GM11168 (cell line): ENCODE data around the gene LHFPL3.

Source experiments
- in situ Hi-C: fragments of 300-500 bp; cut with MboI; formaldehyde crosslinking; loops from one replicate; pipeline ENCODE4 v1.12.0; 2022; ENCODE audit warnings: low sequenced_read_pairs; ENCODE audit not compliant: unreplicated experiment

The LHFPL3 gene

DNA sequence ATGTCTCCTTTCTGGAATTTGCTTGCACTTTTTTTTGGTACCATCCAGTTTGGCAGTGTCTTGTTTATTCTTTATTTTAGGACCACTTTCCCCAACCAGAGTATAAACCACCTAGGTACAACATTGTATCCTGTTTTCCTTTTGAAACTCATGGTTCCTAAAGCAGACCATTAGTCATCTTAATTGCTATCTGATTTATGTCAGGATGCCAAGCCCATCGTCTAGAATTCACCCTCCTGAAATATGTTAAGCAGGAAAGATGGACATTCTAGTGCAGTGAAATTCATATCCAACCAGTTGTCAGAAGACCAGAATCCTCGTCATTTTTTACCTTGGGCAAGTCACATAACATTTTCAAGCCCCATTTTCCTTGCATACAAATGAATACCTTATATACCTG is 462.0 kb downstream of the LHFPL3 start:
- in situ Hi-C loops, result no loop called here

DNA sequence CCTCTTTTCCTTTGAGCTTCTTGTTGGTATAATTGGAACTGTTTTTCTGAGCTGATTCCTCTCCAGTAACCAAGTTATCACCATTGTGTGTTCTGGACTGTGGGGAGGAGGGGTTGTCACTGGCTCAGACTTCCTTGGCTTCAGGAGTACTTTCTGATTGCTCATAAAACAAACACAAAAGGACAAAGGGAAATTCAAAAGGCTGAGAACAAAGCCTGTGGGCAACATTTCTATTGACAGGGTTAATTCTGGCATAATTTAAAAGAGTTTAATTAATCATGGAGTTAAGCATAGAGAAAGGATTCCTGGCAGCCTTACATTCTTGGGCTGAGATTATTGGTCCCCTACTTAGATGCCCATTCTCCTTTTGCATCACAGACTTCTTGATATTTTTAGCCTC is 462.7 kb downstream of the LHFPL3 start:
- in situ Hi-C loops, result no loop called here

DNA sequence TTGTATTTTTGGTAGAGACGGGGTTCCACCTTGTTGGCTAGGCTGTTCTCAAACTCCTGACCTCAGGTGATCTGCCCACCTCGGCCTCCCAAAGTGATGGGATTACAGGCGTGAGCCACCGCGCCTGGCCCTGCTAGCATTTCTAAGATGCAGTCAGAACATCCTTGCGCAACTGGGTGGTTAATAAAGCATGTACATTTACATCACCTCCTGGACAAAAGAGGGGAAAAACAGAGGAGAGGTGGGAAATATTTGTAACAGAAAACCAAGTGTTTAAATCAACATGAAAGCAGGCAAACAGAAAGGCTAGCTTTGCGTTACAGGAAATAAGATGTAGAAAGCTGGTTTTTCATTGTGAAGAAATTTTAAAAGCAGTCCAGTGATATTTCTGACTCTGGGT is 464.7 kb downstream of the LHFPL3 start:
- in situ Hi-C loops, result no loop called here

DNA sequence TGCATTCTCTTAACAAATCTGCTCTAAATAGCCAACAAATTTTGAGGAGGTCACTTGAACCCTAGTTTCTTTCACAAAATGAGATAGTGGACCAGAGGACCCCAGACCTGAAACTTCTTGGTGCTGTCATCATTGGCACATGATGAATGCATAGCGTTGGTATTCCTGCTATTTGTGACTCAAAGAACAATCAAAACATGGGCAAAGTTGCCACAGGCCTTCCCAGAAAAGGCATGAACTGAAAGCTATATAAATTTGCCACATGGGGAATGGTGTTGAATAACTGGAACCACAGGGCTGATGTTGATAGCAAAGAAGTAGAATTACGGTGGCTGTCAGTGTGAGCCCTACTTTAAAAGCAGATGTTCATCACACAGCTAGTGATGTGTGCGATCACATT is 465.8 kb downstream of the LHFPL3 start:
- in situ Hi-C loops, result no loop called here

DNA sequence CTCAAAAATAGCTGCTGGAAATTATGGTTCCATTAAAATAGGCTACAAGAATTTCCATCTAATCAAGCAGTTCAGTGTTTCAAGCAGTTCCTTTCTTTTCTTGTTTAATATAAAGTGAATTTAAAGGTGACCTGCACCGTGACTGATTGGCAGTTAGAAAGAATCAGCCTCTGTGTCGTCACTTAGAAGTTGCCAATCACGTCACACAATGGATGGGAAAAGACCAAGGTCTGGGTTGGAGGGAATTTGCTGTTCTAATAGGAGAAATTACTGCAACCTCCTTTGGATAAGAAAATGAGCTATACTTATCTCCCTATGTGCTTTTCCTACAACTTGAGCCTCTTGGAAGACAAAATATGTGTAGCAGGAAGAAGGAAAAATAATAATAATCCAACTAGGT is 466.2 kb downstream of the LHFPL3 start:
- in situ Hi-C loops, result no loop called here

DNA sequence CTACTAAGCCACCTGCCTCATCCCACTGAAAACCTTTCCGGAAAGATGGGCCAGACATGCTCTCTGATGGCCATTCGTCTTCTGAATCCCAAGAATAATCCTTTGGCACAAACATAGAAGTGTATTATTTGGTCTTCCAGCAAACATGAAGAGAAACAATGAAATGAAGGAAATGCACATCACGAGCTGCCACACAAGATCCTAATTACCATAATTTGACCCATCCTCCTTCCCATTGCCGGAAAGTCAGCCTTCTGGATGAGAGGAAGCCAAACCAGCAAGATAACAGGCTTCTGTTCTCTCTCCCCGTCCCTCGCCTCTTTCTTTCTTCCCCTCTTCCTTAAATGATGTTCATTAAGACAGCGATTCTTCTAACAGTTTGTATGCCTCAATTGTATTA is 466.7 kb downstream of the LHFPL3 start:
- in situ Hi-C loops, result no loop called here

DNA sequence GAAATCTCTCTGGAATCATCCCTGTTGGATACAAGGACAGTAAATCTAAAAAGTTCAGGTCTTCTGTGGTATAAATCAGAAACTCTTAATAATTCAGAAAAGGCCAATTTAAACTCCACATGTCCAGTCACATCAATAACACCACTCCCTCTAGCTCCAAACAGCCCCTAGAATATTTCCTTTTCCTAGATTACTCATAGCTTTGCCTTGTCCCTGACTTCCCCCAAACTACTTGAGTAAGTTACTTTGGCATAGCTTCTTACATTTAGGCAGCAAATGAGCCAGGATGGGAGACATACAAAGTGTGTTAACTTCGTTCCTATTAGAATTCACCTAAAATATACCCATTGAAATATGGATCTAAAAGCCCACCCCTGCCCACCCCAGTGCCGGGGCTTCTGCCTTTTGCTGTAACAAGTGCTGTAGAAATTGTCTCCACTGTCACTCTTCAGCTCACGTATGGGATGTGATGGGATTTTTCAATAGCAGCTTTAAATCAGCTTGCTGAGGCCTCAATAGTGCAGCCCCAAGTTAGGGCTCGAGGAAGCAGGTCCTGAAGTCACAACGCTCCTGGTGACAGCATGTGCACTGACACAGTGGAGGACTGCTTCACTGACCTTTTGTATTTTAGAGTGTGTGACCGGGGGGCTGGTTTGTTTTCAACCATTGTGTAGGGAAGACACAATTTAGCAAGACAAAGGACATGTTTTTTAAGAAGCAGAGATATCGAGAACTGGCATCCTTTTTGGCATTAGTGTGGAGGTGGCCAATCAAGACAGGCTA is 467.4 kb downstream of the LHFPL3 start:
- in situ Hi-C loops, result no loop called here

DNA sequence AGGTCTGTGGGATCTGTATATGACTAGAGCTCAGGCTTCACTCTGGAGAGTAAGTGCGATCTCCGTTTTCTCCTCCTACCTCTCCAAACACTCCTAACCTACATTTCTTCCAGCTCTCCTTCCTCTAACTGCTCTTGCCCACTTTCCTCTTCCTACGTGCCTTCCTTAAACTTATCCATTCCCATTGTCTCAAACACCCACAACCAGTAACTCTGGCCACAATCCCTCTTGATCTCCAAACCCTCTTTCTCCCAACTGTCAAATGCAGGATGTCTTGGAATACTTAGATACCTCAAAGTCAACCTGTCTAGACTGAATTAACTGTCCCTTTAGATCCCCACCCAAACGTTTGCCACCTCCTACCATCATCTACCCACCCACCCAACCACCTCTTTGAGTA is 471.9 kb downstream of the LHFPL3 start:
- in situ Hi-C loops, result no loop called here

DNA sequence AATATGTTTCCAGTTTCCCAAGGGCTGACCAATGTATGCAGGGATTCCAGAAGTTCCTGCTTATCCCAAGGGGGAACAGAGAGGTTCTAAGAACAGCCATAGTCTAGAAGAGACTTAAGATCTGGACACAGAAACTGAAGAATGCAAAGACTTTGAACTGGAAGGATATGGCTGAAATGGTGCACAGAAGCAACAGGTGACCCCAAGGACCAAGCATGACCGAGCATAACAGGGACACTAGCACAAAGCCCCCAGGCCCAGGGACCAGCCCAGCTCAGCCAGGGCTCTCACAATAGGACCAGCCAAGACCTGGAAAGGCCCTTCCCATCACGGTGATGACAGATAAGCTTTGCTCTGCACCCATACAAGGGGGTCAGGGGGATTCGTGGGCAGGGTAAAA is 472.6 kb downstream of the LHFPL3 start:
- in situ Hi-C loops, result no loop called here

DNA sequence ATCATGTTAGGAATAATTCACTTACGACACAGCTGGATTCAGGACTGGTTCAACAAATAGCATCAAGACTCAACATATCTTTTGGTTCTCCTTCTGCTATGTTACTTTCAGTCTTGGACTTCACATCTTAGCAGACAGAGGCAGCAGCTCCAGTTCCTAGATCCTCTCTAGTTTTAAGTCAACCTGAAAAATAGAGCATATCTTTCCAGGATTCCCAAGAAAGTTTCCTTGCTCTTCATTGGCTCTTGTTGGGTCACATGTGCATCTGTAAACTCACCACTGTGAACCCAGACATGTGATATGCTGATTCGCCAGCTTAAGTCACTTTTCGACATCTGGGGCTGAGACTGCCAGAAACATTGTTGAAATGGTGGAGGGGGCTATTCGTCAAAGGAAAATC is 475.5 kb downstream of the LHFPL3 start:
- in situ Hi-C loops, result no loop called here

DNA sequence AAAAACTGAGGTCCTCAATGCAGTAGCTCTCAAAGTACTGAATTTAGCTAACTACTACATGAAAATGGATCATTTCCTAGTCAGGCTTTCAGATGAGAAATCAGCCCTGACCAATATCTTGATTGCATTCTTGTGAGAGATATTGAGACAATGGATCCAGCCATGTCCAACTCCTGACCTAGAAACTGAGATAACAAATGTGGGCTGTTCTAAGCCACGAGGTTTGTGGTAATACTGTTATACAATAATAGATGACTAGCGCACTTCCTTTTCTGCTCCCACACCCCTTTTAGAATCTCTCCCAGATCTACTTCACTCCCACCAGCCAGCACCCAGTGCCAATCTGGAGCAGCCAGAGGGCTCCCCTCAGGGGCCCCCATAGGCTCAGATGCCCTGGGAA is 476.3 kb downstream of the LHFPL3 start:
- in situ Hi-C loops, result no loop called here

DNA sequence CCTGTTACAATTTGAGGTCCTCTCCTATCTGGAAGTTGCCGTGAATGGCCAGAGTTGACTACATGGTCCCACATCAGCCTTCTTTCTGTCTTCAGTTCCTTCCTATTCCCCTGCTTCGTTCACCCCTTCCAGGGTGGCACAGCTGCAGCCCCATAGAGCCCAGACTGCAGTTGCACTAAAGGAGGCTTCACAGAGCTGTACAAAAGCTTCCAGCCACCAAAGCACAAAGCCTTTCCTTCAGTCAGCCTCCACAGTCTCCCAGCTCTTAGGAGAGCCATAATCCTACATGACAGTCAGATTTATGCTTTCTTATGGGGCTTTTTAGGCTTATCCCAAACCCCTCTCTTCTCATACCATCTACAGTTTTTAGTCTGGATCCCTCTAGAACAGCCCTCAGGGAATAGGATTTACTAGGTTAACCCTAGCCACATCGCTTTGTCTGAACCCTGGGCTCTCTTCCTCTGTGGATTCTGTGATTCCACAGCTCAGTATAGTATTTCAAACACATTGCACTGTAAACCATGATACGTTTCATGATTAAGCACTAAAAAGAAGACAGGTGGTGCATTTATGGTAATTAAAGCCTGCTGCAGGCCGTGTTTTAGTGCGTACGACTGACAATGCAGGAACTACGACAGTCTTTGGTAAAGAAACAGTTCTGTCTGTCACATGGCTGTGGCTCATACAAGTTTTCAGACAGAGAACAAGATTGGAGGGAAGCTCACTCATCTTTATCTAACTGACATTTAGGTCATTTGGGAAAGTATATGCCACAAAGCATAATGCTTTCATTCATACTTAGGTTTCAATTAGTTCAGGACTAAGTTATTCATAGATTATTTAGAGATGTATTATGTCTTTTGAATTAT is 477.3 kb downstream of the LHFPL3 start:
- in situ Hi-C loops, result no loop called here

DNA sequence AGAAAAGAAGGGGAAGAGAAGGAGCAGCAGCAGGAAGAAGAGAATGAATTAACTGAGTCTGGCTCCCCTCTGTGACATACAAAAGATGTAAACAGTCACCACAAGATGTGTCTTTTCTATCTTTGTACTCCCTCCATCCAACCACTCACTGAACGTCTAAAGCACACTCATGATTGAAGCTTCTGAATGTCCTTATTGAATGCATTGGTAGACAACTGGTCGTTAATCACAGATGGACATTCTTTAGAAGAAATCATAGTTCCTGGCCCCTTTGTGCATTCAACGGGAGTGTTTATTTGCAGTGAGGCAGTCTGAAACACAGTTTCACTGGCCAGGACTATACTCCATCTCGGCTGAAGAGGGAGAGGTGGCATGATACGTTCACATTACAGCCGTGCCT is 479.3 kb downstream of the LHFPL3 start:
- in situ Hi-C loops, result no loop called here

DNA sequence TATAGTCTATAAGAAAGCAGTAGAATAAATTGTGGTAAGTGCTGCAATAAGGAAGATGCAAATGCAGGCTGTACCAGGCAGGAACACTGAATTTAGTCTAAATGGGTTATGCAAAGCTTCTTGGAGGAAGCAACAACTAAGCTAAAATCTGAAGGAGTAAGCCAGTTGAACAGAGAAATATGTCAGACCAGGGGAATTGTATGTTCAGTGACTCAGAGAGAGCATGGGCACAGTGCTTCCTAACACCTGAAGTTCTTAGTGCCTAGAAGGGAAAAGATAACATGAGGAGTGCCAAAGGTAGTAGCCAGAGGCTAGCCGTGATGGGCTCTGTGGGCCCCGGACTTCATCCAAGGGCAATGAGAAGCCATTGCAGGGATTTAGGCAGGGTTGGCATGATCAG is 481.5 kb downstream of the LHFPL3 start:
- in situ Hi-C loops, result no loop called here

DNA sequence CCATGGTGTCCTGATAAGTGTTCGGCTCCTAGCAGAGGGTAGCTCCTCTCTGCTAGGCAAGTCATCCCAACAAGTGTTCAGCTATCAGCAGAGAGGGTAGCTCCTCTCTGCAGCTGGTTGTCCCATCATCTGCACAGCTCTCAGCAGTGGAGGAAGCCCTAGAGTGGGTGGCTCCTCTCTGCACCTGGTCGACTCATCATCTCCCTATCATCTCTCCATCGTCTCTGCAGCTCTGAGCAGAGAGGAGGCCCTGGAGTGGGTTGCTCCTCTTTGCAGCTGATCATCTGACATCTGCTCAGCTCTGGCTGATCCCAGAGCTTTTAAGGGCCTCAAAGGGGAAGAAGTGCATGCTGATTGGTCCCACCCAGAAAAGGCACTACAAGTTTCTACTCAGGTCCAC is 485.7 kb downstream of the LHFPL3 start:
- in situ Hi-C loops, result no loop called here

DNA sequence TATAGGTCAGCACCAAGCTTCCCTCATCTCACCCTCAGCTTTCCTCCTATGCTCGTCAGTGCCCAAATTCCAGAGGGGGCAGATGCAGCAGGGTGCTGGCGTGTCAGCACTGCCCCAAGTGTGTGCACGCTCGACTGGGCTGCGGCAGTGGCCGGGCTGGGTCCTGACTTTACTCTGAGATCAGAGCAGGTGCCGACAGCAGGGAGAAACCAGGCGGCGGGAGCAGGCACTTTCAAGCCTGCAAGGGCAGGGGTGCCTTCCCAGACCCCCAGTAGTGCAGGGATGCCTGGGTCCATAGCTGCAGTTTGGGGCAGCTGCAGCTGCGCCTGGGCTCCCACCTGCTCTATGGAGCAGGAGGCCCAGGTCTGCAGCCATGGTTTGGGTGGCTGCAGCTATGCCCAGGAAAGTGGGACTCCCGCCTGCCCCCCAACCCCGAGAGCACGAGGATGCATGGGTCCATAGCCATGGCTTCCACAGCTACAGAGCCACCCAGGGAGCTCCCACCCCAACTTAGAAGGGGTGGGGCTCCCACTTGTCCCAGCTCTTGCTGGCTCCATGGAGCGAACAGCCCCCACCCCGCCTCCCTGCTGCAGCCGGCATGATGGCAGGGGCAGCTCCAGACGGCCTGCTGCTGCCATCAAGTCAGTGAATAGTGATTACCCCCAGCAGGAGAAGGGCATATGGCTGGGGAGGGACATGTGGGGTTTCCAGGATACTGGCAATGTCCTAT is 486.4 kb downstream of the LHFPL3 start:
- in situ Hi-C loops, result no loop called here

DNA sequence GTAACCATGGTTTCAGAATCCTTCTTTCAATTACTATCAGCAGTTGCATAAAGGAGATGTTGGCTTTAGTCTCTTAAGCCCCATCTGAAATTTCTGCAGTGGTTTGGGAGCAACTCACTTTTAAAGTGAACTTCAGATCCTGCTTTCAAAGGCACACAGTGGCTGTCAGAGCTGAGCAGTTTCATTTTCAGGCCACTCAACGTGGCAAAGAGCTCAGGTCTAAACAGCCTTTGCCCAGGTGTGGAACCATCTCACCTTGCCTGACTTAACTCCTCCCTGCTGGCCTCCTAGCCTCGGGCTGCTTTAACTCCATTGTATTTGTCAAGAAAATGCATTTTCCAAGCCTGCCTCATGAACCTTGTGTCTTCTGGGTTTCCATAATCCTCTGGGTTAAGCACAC is 488.1 kb downstream of the LHFPL3 start:
- in situ Hi-C loops, result no loop called here

DNA sequence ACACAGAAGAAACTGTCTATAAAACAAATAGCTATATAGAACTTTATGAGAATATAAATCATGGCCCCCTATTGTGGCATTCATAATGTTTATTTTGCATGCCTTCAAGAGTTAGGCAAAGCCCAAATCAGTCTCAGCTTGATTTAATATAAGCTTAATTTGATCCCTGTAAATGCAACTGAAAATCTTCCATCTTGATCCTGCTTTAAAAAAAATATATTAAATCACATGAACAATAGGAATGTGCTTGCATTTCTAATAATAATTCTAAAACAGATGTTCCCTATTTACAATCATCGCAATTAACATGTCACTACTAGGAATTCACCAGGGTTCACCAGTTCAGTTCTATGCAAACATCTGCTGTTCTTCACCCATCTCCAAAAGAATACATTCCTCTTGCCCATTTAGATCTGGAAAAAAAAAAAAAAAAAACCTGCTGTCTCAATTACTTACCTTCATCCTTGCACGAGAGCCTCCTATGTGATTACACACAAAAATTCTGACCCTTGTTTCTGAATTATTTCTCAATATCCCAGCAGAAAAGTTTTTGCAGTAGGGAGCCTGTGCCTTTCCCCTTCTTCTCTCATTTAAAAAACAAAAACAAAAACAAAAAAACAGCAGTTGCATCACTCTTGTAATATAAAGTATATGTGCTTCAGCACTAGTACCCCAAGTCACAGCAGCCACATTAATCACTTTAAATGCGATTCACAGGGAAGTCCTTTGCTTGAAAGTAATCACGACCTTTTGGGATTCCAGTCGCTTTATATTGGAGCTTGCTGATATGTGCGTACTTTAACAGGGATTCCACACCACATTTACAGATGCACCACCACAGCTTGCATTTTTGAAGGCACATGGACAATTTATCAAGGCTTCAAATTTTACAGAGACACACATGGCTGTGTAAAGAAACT is 490.8 kb downstream of the LHFPL3 start:
- in situ Hi-C loops, result no loop called here

DNA sequence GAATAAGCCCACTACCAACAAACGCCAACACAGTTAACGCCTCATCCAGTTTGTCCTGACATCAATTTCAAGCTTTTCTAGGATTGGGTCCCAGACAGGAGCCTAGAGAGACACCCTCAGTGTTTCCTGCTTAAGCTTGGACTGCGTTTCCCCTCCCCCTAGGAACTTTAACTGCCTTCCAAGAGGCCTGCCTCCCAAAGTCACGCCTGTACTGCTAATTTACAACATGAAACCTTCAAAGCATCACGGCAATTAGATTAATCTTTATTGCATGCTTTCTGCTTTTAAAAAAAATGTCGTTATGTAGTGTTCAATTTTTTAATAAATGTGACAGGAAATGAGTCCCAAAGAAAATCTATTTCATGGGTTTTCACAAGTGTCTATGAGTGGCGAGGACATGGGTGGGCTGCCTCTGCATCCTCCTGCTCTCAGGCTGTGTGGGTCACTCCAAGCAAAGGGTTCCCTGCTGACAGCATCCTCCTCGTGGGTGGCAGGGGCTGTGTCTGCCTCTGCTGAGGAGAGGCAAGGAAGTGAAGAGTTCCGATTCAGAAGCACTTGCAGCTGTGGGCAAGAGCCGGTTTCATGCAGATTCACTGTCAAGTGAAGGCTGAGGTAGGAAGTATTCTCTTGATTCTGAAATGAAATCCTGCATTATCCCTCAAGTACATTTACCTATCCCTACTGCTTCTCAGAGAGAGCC is 492.6 kb downstream of the LHFPL3 start:
- in situ Hi-C loops, result no loop called here
